PC-3 (cell line): ENCODE data around the gene STK32C. TPM values are rescaled to one million over a fixed set of nuclear protein-coding genes. Genes with fewer than 3 reads are reported as not detected.

Source experiments
- ATAC-seq: fragments of 200-7000 bp; cut with Tn5 transposase; 2 replicates; pipeline ENCODE4 v1.9.1; 2020; ENCODE audit warnings: mild to moderate bottlenecking, moderate library complexity
- BruUV-seq: library from RNA; stranded (reverse); fragments of 400-500 nt; replicated peaks from 2 replicates; lab custom pipeline; 2021; lab: Mats Ljungman, UMichigan
- CTCF ChIA-PET: fragments of 300-600 bp; sonication (Branson Sonifier 250); formaldehyde crosslinking; loops from one replicate; lab custom pipeline; 2022; ENCODE audit warnings: antibody characterized with exemption; lab: Charles Lee
- POLR2A ChIA-PET: fragments of 300-600 bp; sonication (Branson Sonifier 250); formaldehyde crosslinking; loops from one replicate; lab custom pipeline; 2022; ENCODE audit warnings: antibody characterized with exemption; ENCODE audit not compliant: unreplicated experiment; lab: Charles Lee
- DNase-seq: peaks from one replicate; pipeline ENCODE4 v3.0.0-alpha.2; 2015
- H2AFZ ChIP-seq: fragments of 300-600 bp; sonication (generic); 2 replicates; pipeline ENCODE4 v1.6.0; 2016; ENCODE audit warnings: antibody characterized with exemption, low read length
- H3F3A ChIP-seq: fragments of 300-600 bp; sonication (generic); one replicate; pipeline ENCODE4 v1.6.0; 2017; ENCODE audit warnings: antibody characterized with exemption, low read length, control low read depth, mild to moderate bottlenecking; ENCODE audit not compliant: unreplicated experiment
- H3K27ac ChIP-seq: fragments of 300-600 bp; sonication (generic); 2 replicates; pipeline ENCODE4 v1.5.1; 2016; ENCODE audit warnings: mild to moderate bottlenecking, low read length
- H3K27me3 ChIP-seq: fragments of 300-600 bp; sonication (generic); 2 replicates; pipeline ENCODE4 v1.6.1; 2016; ENCODE audit warnings: low read length, mixed read lengths
- H3K36me3 ChIP-seq: fragments of 300-600 bp; sonication (generic); 2 replicates; pipeline ENCODE4 v1.6.1; 2016; ENCODE audit warnings: low read depth, mixed run types, low read length, mixed read lengths
- H3K4me1 ChIP-seq: fragments of 300-600 bp; sonication (generic); 2 replicates; pipeline ENCODE4 v1.5.1; 2016; ENCODE audit warnings: low read length; ENCODE audit not compliant: insufficient read depth
- H3K4me2 ChIP-seq: fragments of 300-600 bp; sonication (generic); 2 replicates; pipeline ENCODE4 v1.6.0; 2016; ENCODE audit warnings: low read length
- H3K4me3 ChIP-seq: fragments of 300-600 bp; sonication (generic); 2 replicates; pipeline ENCODE4 v1.5.1; 2016; ENCODE audit warnings: mild to moderate bottlenecking, low read length, mixed read lengths
- H3K79me2 ChIP-seq: fragments of 300-600 bp; sonication (generic); 2 replicates; pipeline ENCODE4 v1.6.1; 2017; ENCODE audit warnings: low read length, mixed read lengths
- H3K9ac ChIP-seq: fragments of 300-600 bp; sonication (generic); 2 replicates; pipeline ENCODE4 v1.6.0; 2016; ENCODE audit warnings: mild to moderate bottlenecking, low read length
- H3K9me2 ChIP-seq: fragments of 300-600 bp; sonication (generic); replicated peaks from 2 replicates; pipeline ENCODE4 v1.6.1; 2016; ENCODE audit warnings: mixed run types, low read length, mixed read lengths
- H3K9me3 ChIP-seq: fragments of 300-600 bp; sonication (generic); 2 replicates; pipeline ENCODE4 v1.6.1; 2016; ENCODE audit warnings: low read length, mixed read lengths
- H4K20me1 ChIP-seq: fragments of 300-600 bp; sonication (generic); 2 replicates; pipeline ENCODE4 v1.6.1; 2016; ENCODE audit warnings: low read length, mixed read lengths
- EZH2 ChIP-seq: fragments of 300-600 bp; sonication (generic); IDR thresholded peaks from one replicate; pipeline ENCODE4 v1.6.1; 2017; ENCODE audit warnings: antibody characterized with exemption, mild to moderate bottlenecking, low read length; ENCODE audit not compliant: unreplicated experiment
- EZH2phosphoT487 ChIP-seq: fragments of 300-600 bp; sonication (generic); IDR thresholded peaks from 2 replicates; pipeline ENCODE4 v1.6.1; 2018; ENCODE audit warnings: mild to moderate bottlenecking, antibody characterized with exemption, low read length, borderline replicate concordance
- intact Hi-C: fragments of 100-400 bp; cut with micrococcal nuclease; formaldehyde crosslinking; loops from 2 replicates; pipeline ENCODE4 v1.9.0; 2023
- total RNA-seq: library from RNA; depleted of rRNA; stranded (reverse); fragments of >200 nt; gene quantifications from 2 replicates; pipeline ENCODE4 v1.2.3, GENCODE V29; 2014
- TF ChIP-seq, protein P1 (sequence below): fragments of 300-600 bp; sonication (generic); conservative IDR thresholded peaks from 2 replicates; pipeline ENCODE4 v1.5.1; 2017; ENCODE audit warnings: antibody characterized with exemption, low read depth, mild to moderate bottlenecking, low read length

Gene STK32C
- total RNA-seq, 1 experiment from 2014 or later: 28.3 TPM

DNA sequence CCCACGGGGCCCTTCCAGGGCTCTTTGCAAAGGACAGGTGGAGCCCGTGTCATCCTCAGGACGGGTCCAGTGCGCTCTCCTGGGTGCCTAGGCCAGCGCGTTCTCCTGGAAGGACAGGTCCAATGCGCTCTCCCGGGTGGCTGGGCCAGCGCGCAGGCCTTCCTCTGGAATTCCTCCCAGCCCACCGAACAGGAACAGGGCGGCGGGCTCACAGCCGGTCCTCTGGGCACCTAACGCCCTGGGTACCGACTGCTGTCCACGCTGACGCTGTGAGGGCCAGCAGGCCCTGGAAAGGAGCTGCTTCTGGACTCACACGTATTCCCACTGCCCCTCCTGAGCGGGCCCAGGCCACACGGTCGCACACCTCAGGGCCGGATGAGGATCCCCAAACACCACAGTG lies 49.3 kb downstream of the STK32C start:
- H3K36me3 ChIP-seq: no peaks in the 10 kb centered on the region
- no peak for ATAC-seq
- no TSS peak for BruUV-seq
- no peak overlapping the region for H3K4me3 ChIP-seq
- ChIA-PET CTCF (no interaction called here), POLR2A (no interaction called here)
- H3K27me3 ChIP-seq: no peaks in the 10 kb centered on the region
- H3K4me1 ChIP-seq: no peaks in the 10 kb centered on the region
- no peak overlapping the region for H2AFZ ChIP-seq
- H4K20me1 ChIP-seq: no peaks in the 10 kb centered on the region
- no peaks in the 10 kb centered on the region for H3K79me2 ChIP-seq
- no peak overlapping the region for H3K4me2 ChIP-seq
- no peaks in the 10 kb centered on the region for H3K9me2 ChIP-seq
- H3K27ac ChIP-seq: no peak overlapping the region
- no peak overlapping the region for H3K9ac ChIP-seq
- intact Hi-C loops: no loop called here
- H3F3A ChIP-seq: no peaks in the 10 kb centered on the region
- DNase-seq: no peak
- H3K9me3 ChIP-seq: no peaks in the 10 kb centered on the region
- TF ChIP-seq, protein P1, sequence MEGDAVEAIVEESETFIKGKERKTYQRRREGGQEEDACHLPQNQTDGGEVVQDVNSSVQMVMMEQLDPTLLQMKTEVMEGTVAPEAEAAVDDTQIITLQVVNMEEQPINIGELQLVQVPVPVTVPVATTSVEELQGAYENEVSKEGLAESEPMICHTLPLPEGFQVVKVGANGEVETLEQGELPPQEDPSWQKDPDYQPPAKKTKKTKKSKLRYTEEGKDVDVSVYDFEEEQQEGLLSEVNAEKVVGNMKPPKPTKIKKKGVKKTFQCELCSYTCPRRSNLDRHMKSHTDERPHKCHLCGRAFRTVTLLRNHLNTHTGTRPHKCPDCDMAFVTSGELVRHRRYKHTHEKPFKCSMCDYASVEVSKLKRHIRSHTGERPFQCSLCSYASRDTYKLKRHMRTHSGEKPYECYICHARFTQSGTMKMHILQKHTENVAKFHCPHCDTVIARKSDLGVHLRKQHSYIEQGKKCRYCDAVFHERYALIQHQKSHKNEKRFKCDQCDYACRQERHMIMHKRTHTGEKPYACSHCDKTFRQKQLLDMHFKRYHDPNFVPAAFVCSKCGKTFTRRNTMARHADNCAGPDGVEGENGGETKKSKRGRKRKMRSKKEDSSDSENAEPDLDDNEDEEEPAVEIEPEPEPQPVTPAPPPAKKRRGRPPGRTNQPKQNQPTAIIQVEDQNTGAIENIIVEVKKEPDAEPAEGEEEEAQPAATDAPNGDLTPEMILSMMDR: no peak
- TF ChIP-seq EZH2 (no peak), EZH2phosphoT487 (no peak)

DNA sequence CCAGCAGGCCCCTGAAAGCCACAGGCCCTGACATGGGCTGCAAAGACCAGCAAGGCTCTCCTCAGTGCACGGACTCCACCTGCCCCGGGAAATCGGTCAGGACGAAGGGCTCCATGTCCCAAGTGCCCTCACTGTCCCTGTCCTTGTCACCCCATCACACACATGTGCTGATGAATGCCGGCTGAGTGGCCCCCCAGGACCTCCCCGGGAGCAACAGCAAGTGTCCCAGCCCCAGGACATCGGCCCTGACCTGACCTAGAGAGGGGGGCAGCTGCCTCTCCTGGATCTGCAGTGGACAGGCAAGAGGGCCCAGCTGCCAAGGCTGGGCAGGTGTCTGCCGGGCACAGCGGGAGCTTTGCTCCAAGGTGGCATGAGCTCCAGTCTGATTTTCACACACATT lies 49.8 kb downstream of the STK32C start:
- Histone ChIP-seq H3F3A (no peaks in the 10 kb centered on the region), H3K79me2 (no peaks in the 10 kb centered on the region), H3K9me2 (no peaks in the 10 kb centered on the region), H4K20me1 (no peaks in the 10 kb centered on the region), H3K4me2 (no peak overlapping the region), H3K27me3 (no peaks in the 10 kb centered on the region), H3K9ac (no peak overlapping the region), H3K4me3 (no peak overlapping the region), H2AFZ (no peak overlapping the region), H3K4me1 (no peaks in the 10 kb centered on the region), H3K27ac (no peak overlapping the region), H3K36me3 (no peaks in the 10 kb centered on the region), H3K9me3 (no peaks in the 10 kb centered on the region)
- POLR2A ChIA-PET: no interaction called here
- intact Hi-C loops: no loop called here
- DNase-seq: no peak
- no peak for ATAC-seq
- no TSS peak for BruUV-seq
- CTCF ChIA-PET: interaction anchor here (0.6 kb wide), 1 partner anchor 50 kb away, joined by 3 read pairs; the partner anchor contains the start of gene STK32C
- TF ChIP-seq, protein P1: no peak
- TF ChIP-seq EZH2phosphoT487 (no peak), EZH2 (no peak)

DNA sequence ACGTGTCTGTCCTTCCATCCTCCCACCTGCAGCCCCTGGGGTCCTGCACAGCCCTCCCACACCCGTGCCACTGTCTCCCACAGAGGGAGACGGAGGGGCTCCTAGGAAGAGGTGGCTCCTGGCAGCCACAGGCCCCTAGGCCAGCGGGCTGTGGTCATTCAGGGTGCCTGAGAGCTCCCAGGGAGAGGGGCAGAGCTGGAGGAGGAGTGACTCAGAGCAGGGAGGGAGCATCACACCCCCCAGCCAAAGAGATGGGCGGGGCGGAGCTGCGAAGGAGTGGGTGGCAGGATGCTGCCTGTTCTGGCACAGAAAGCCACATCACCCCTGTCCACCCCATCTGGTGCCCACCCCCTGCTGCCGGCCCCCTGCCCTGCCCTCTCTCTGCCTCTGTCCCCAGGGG lies 50.5 kb downstream of the STK32C start:
- peak; percentile 86 for ATAC-seq
- H3K9ac ChIP-seq: no peak overlapping the region

More for the DNA sequence above, 50.5 kb downstream of the STK32C start:
- H3K4me2 ChIP-seq: no peak overlapping the region
- no peak overlapping the region for H3K27ac ChIP-seq
- no peaks in the 10 kb centered on the region for H3F3A ChIP-seq
- no peaks in the 10 kb centered on the region for H3K79me2 ChIP-seq
- H3K4me3 ChIP-seq: no peak overlapping the region
- no peaks in the 10 kb centered on the region for H3K27me3 ChIP-seq
- ChIA-PET CTCF (interaction anchor here (0.6 kb wide), 1 partner anchor 50 kb away, joined by 3 read pairs; the partner anchor contains the start of gene STK32C), POLR2A (no interaction called here)
- no peaks in the 10 kb centered on the region for H3K4me1 ChIP-seq
- H3K36me3 ChIP-seq: no peaks in the 10 kb centered on the region
- H4K20me1 ChIP-seq: no peaks in the 10 kb centered on the region
- intact Hi-C loops: no loop called here
- TF ChIP-seq EZH2phosphoT487 (no peak), EZH2 (no peak)
- TF ChIP-seq, protein P1: no peak
- peak; percentile 39 for DNase-seq
- H3K9me2 ChIP-seq: no peaks in the 10 kb centered on the region
- no peak overlapping the region for H2AFZ ChIP-seq
- no peaks in the 10 kb centered on the region for H3K9me3 ChIP-seq
- no TSS peak for BruUV-seq
